ENCODE measurements around the gene ODAD4.

- TF ChIP-seq EZH2 (IDR thresholded peaks at IDR 0.05) (no peak), POLR2AphosphoS5 (IDR thresholded peaks at IDR 0.05; ENCODE audit: borderline replicate concordance, low read depth, low read length) (no peak)
These were observed 23.2 kb upstream of the ODAD4 start for GRCh38 chr17:41907185-41907556.

Data from SK-N-MC (cell line).